Measurements from ENCODE around the gene ERC2. TPM values are rescaled to one million over a fixed set of nuclear protein-coding genes. Genes with fewer than 3 reads are reported as not detected.

Gene ERC2
- total and polyA plus RNA-seq, 5 donors from 2014 or later: not detected

GRCh38 chr3:55515550-55516246 is 952.6 kb downstream of the ERC2 start:
- Histone ChIP-seq H3K36me3 (ENCODE audit: control insufficient read depth, insufficient read depth, low read length) (no peaks in the 10 kb centered on the region), H3K27me3 (ENCODE audit: control insufficient read depth, insufficient read depth, low read length) (no peaks in the 10 kb centered on the region), H3K27ac (ENCODE audit: insufficient read depth, low read length, poor library complexity, severe bottlenecking) (no peak overlapping the region), H3K4me3 (ENCODE audit: low read depth, low read length) (no peak overlapping the region), H3K4me1 (ENCODE audit: control insufficient read depth, insufficient read depth, low read length, poor library complexity, severe bottlenecking) (no peaks in the 10 kb centered on the region), H3K9me3 (ENCODE audit: control insufficient read depth in 2 of 2, low read length in 2 of 2) (no peaks in the 10 kb centered on the region)
- Mint-ChIP-seq H3K4me1 (no peaks in the 10 kb centered on the region), H3K4me3 (no peak overlapping the region), H3K27me3 (no peaks in the 10 kb centered on the region), H3K36me3 (no peaks in the 10 kb centered on the region), H3K9me3 (peaks cover 0 to 2% (median 0%) of the 10 kb centered on the region in 7 donors), H3K27ac (no peak overlapping the region)
- ATAC-seq (ENCODE audit: low read depth in 2 of 2): no peak
- no peak for DNase-seq

GRCh38 chr3:55514962-55515361 is 953.3 kb downstream of the ERC2 start:
- no peaks in the 10 kb centered on the region for H3K27me3 Mint-ChIP-seq
- Histone ChIP-seq H3K4me1 (ENCODE audit: control insufficient read depth, insufficient read depth, low read length, poor library complexity, severe bottlenecking) (no peaks in the 10 kb centered on the region), H3K4me3 (ENCODE audit: low read depth, low read length) (no peak overlapping the region), H3K36me3 (ENCODE audit: control insufficient read depth, insufficient read depth, low read length) (no peaks in the 10 kb centered on the region), H3K27me3 (ENCODE audit: control insufficient read depth, insufficient read depth, low read length) (no peaks in the 10 kb centered on the region), H3K27ac (ENCODE audit: insufficient read depth, low read length, poor library complexity, severe bottlenecking) (no peak overlapping the region), H3K9me3 (ENCODE audit: control insufficient read depth in 2 of 2, low read length in 2 of 2) (no peaks in the 10 kb centered on the region)
- H3K27ac Mint-ChIP-seq: no peak overlapping the region
- ATAC-seq (ENCODE audit: low read depth in 2 of 2): no peak
- no peaks in the 10 kb centered on the region for H3K4me1 Mint-ChIP-seq
- H3K9me3 Mint-ChIP-seq: peaks cover 0 to 2% (median 0%) of the 10 kb centered on the region in 7 donors
- no peak overlapping the region for H3K4me3 Mint-ChIP-seq
- no peak for DNase-seq
- H3K36me3 Mint-ChIP-seq: no peaks in the 10 kb centered on the region

- Histone ChIP-seq H3K36me3 (ENCODE audit: control insufficient read depth, insufficient read depth, low read length) (no peaks in the 10 kb centered on the region), H3K27ac (ENCODE audit: insufficient read depth, low read length, poor library complexity, severe bottlenecking) (no peak overlapping the region), H3K27me3 (ENCODE audit: control insufficient read depth, insufficient read depth, low read length) (no peaks in the 10 kb centered on the region), H3K9me3 (ENCODE audit: control insufficient read depth in 2 of 2, low read length in 2 of 2) (no peaks in the 10 kb centered on the region), H3K4me3 (ENCODE audit: low read depth, low read length) (no peak overlapping the region), H3K4me1 (ENCODE audit: control insufficient read depth, insufficient read depth, low read length, poor library complexity, severe bottlenecking) (no peaks in the 10 kb centered on the region)
- H3K27ac Mint-ChIP-seq: peak overlapping the region in 1 of 3 donors; percentile 23
- H3K27me3 Mint-ChIP-seq: no peaks in the 10 kb centered on the region
- no peak overlapping the region for H3K4me3 Mint-ChIP-seq
- ATAC-seq (ENCODE audit: low read depth in 2 of 2) (no peak), DNase-seq (no peak)
- H3K36me3 Mint-ChIP-seq: no peaks in the 10 kb centered on the region
- H3K4me1 Mint-ChIP-seq: no peaks in the 10 kb centered on the region
- peaks cover 0 to 2% (median 0%) of the 10 kb centered on the region in 7 donors for H3K9me3 Mint-ChIP-seq
Measured at GRCh38 chr3:55512571-55513343, 955.5 kb downstream of the ERC2 start.

- Mint-ChIP-seq H3K9me3 (peaks cover 0 to 2% (median 0%) of the 10 kb centered on the region in 7 donors), H3K4me1 (no peaks in the 10 kb centered on the region)
Measured at GRCh38 chr3:55511895-55512570, 956.2 kb downstream of the ERC2 start.

GRCh38 chr3:55508335-55508734 is 959.9 kb downstream of the ERC2 start:
- DNase-seq: no peak
- no peaks in the 10 kb centered on the region for H3K9me3 ChIP-seq (ENCODE audit: control insufficient read depth in 2 of 2, low read length in 2 of 2)
- no peak overlapping the region for H3K4me3 Mint-ChIP-seq
- H3K36me3 Mint-ChIP-seq: no peaks in the 10 kb centered on the region
- ATAC-seq (ENCODE audit: low read depth in 2 of 2): no peak
- H3K27ac ChIP-seq (ENCODE audit: insufficient read depth, low read length, poor library complexity, severe bottlenecking): no peak overlapping the region
- H3K27ac Mint-ChIP-seq: no peak overlapping the region
- H3K36me3 ChIP-seq (ENCODE audit: control insufficient read depth, insufficient read depth, low read length): no peaks in the 10 kb centered on the region
- H3K9me3 Mint-ChIP-seq: peaks cover 0 to 4% (median 0%) of the 10 kb centered on the region in 7 donors
- no peak overlapping the region for H3K4me3 ChIP-seq (ENCODE audit: low read depth, low read length)
- no peaks in the 10 kb centered on the region for H3K27me3 Mint-ChIP-seq
- H3K4me1 ChIP-seq (ENCODE audit: control insufficient read depth, insufficient read depth, low read length, poor library complexity, severe bottlenecking): no peaks in the 10 kb centered on the region
- H3K27me3 ChIP-seq (ENCODE audit: control insufficient read depth, insufficient read depth, low read length): no peaks in the 10 kb centered on the region
- H3K4me1 Mint-ChIP-seq: no peaks in the 10 kb centered on the region

More at GRCh38 chr3:55511895-55512570, 956.2 kb downstream of the ERC2 start:
- Histone ChIP-seq H3K27me3 (ENCODE audit: control insufficient read depth, insufficient read depth, low read length) (no peaks in the 10 kb centered on the region), H3K9me3 (ENCODE audit: control insufficient read depth in 2 of 2, low read length in 2 of 2) (no peaks in the 10 kb centered on the region), H3K4me3 (ENCODE audit: low read depth, low read length) (no peak overlapping the region), H3K4me1 (ENCODE audit: control insufficient read depth, insufficient read depth, low read length, poor library complexity, severe bottlenecking) (no peaks in the 10 kb centered on the region), H3K36me3 (ENCODE audit: control insufficient read depth, insufficient read depth, low read length) (no peaks in the 10 kb centered on the region), H3K27ac (ENCODE audit: insufficient read depth, low read length, poor library complexity, severe bottlenecking) (no peak overlapping the region)
- no peaks in the 10 kb centered on the region for H3K27me3 Mint-ChIP-seq
- no peak overlapping the region for H3K27ac Mint-ChIP-seq
- DNase-seq (no peak), ATAC-seq (ENCODE audit: low read depth in 2 of 2) (no peak)
- H3K4me3 Mint-ChIP-seq: no peak overlapping the region
- no peaks in the 10 kb centered on the region for H3K36me3 Mint-ChIP-seq

GRCh38 chr3:55507808-55508207 is 960.5 kb downstream of the ERC2 start:
- Mint-ChIP-seq H3K27me3 (no peaks in the 10 kb centered on the region), H3K4me1 (no peaks in the 10 kb centered on the region), H3K9me3 (peaks cover 0 to 2% (median 0%) of the 10 kb centered on the region in 7 donors), H3K36me3 (no peaks in the 10 kb centered on the region), H3K4me3 (no peak overlapping the region), H3K27ac (no peak overlapping the region)
- Histone ChIP-seq H3K4me3 (ENCODE audit: low read depth, low read length) (no peak overlapping the region), H3K27ac (ENCODE audit: insufficient read depth, low read length, poor library complexity, severe bottlenecking) (no peak overlapping the region), H3K36me3 (ENCODE audit: control insufficient read depth, insufficient read depth, low read length) (no peaks in the 10 kb centered on the region), H3K9me3 (ENCODE audit: control insufficient read depth in 2 of 2, low read length in 2 of 2) (no peaks in the 10 kb centered on the region), H3K4me1 (ENCODE audit: control insufficient read depth, insufficient read depth, low read length, poor library complexity, severe bottlenecking) (no peaks in the 10 kb centered on the region), H3K27me3 (ENCODE audit: control insufficient read depth, insufficient read depth, low read length) (no peaks in the 10 kb centered on the region)
- ATAC-seq (ENCODE audit: low read depth in 2 of 2) (no peak), DNase-seq (no peak)

- no peak for DNase-seq
- no peaks in the 10 kb centered on the region for H3K4me1 ChIP-seq (ENCODE audit: control insufficient read depth, insufficient read depth, low read length, poor library complexity, severe bottlenecking)
- peaks cover 0 to 2% (median 0%) of the 10 kb centered on the region in 7 donors for H3K9me3 Mint-ChIP-seq
- no peaks in the 10 kb centered on the region for H3K9me3 ChIP-seq (ENCODE audit: control insufficient read depth in 2 of 2, low read length in 2 of 2)
- H3K27ac ChIP-seq (ENCODE audit: insufficient read depth, low read length, poor library complexity, severe bottlenecking): no peak overlapping the region
- no peaks in the 10 kb centered on the region for H3K36me3 Mint-ChIP-seq
- no peaks in the 10 kb centered on the region for H3K27me3 ChIP-seq (ENCODE audit: control insufficient read depth, insufficient read depth, low read length)
- no peak for ATAC-seq (ENCODE audit: low read depth in 2 of 2)
- H3K4me3 ChIP-seq (ENCODE audit: low read depth, low read length): no peak overlapping the region
- H3K4me3 Mint-ChIP-seq: no peak overlapping the region
- H3K27ac Mint-ChIP-seq: no peak overlapping the region
- H3K4me1 Mint-ChIP-seq: no peaks in the 10 kb centered on the region
- H3K27me3 Mint-ChIP-seq: no peaks in the 10 kb centered on the region
- H3K36me3 ChIP-seq (ENCODE audit: control insufficient read depth, insufficient read depth, low read length): no peaks in the 10 kb centered on the region
Measured at GRCh38 chr3:55505776-55506175, 962.5 kb downstream of the ERC2 start.

Data from CD4-positive, CD25-positive, alpha-beta regulatory T cell (primary cell).